H1 (cell line): Measurements from ENCODE around the gene NOC3L. TPM values are rescaled to one million over a fixed set of nuclear protein-coding genes. Genes with fewer than 3 reads are reported as not detected.

Experiments
- BACH1 ChIP-seq: IDR thresholded peaks from 2 replicates; pipeline ENCODE4 v1.6.1; 2012; ENCODE audit warnings: low read length, improper control_type of control experiment
- EZH2 ChIP-seq: fragments of 200-600 bp; sonication (generic); IDR thresholded peaks from 2 replicates; pipeline ENCODE4 v1.7.1; 2012; ENCODE audit warnings: low read depth, mild to moderate bottlenecking, moderate library complexity, low read length, inconsistent platforms; ENCODE audit not compliant: severe bottlenecking
- JUN ChIP-seq: IDR thresholded peaks from 2 replicates; pipeline ENCODE4 v1.6.1; 2011; ENCODE audit warnings: low read depth, mild to moderate bottlenecking, improper control_type of control experiment, low read length
- NRF1 ChIP-seq: IDR thresholded peaks from 2 replicates; pipeline ENCODE4 v1.6.1; 2011; ENCODE audit warnings: mild to moderate bottlenecking, low read depth, low read length, improper control_type of control experiment
- SIN3A ChIP-seq, 2 experiments: IDR thresholded peaks in 1 of 2; conservative IDR thresholded peaks in 1 of 2; 2 replicates each; pipeline ENCODE4 v1.6.1; 2011 to 2012; ENCODE audit warnings: low read length in 2 of 2, improper control_type of control experiment in 1 of 2, low read depth in 1 of 2, mild to moderate bottlenecking in 1 of 2
- SP1 ChIP-seq: IDR thresholded peaks from 2 replicates; pipeline ENCODE4 v1.6.1; 2011; ENCODE audit warnings: low read depth, low read length
- polyA plus RNA-seq, 7 experiments: library from polyadenylated mRNA; depleted of rRNA in 3 of 7; stranded (reverse) in 5 of 7; unstranded in 2 of 7; fragments of >200 nt in 5 of 7; fragments of 200-250 nt in 2 of 7; gene quantifications; 1 replicate in 5 of 7; 2 replicates in 1 of 7; 4 replicates in 1 of 7; pipeline versions ENCODE4 v1.2.1 to v1.2.3, GENCODE V29; 2011 to 2013; ENCODE audit warnings: missing spikeins in 2 of 7, mixed read lengths in 2 of 7
- total RNA-seq: library from RNA; stranded (reverse); fragmentation: NEBNext Ultra II Directional; extraction: Animal tissue kit (Norgen Biotek cat#: 25700); gene quantifications from 2 replicates; pipeline ENCODE4 v1.2.1, GENCODE V29; 2021
- TF ChIP-seq, protein P1 (sequence below), 3 experiments: IDR thresholded peaks; 1 replicate in 2 of 3; 2 replicates in 1 of 3; pipeline versions ENCODE4 v1.5.1 to v1.6.1; 2011; ENCODE audit warnings: low read length in 3 of 3, mild to moderate bottlenecking in 3 of 3, inconsistent platforms in 2 of 3, low read depth in 1 of 3, moderate library complexity in 1 of 3; ENCODE audit not compliant: insufficient read depth in 1 of 3; ENCODE audit errors: control extremely low read depth in 1 of 3

Gene NOC3L
- total and polyA plus RNA-seq, 2 of the 8 experiments (the other 6 are each of a cell fraction or from before 2014, with no cell fraction given) = 7.1 to 39.1 TPM

DNA sequence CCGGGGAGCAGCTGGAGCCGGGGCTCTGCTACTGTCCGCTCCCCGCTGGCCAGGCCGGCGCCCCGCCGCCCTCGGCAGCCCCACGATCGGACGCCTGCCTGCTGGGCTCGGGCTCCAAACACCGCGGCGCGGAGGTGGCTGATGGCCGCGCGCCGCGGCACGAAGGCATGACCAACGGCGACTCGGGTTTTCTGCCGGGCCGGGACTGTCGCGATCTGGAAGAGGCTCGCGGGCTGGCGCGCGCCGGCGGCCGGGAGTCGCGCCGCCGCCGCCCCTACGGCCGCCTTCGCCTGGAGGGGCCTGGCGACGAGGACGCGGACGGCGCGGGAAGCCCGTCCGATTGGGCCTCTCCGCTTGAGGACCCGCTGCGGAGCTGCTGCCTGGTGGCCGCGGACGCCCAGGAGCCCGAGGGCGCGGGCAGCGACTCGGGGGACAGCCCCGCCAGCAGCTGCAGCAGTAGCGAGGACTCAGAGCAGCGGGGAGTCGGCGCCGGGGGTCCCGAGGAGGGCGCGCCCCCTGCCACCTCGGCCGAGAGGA, 40.2 kb upstream of the NOC3L start (continued):
- TF ChIP-seq SP1 (no peak), JUN (no peak), EZH2 (no peak), SIN3A (conservative IDR thresholded peaks at IDR 0.05 in 1 of 2, IDR thresholded peaks at IDR 0.05 in 1 of 2; ENCODE audit: low read depth in 1 of 2, low read length in 2 of 2) (peak in 1 of 2 experiments; percentile 18; a peak in 1 of 4 replicates), NRF1 (no peak), BACH1 (no peak)
- TF ChIP-seq, protein P1, sequence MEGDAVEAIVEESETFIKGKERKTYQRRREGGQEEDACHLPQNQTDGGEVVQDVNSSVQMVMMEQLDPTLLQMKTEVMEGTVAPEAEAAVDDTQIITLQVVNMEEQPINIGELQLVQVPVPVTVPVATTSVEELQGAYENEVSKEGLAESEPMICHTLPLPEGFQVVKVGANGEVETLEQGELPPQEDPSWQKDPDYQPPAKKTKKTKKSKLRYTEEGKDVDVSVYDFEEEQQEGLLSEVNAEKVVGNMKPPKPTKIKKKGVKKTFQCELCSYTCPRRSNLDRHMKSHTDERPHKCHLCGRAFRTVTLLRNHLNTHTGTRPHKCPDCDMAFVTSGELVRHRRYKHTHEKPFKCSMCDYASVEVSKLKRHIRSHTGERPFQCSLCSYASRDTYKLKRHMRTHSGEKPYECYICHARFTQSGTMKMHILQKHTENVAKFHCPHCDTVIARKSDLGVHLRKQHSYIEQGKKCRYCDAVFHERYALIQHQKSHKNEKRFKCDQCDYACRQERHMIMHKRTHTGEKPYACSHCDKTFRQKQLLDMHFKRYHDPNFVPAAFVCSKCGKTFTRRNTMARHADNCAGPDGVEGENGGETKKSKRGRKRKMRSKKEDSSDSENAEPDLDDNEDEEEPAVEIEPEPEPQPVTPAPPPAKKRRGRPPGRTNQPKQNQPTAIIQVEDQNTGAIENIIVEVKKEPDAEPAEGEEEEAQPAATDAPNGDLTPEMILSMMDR (IDR thresholded peaks at IDR 0.05; ENCODE audit: control extremely low read depth in 1 of 3, insufficient read depth in 1 of 3, low read depth in 1 of 3, low read length in 3 of 3) = no peak
- TF ChIP-seq, all 59 proteins: peak for 5
